ENCODE results near the gene SPATA25. TPM values are rescaled to one million over a fixed set of nuclear protein-coding genes. Genes with fewer than 3 reads are reported as not detected.

SPATA25 gene
- total and polyA plus RNA-seq, 2 donors (not counting 1 experiment from before 2014, with no cell fraction given), result 0.19 to 3.6 TPM

DNA sequence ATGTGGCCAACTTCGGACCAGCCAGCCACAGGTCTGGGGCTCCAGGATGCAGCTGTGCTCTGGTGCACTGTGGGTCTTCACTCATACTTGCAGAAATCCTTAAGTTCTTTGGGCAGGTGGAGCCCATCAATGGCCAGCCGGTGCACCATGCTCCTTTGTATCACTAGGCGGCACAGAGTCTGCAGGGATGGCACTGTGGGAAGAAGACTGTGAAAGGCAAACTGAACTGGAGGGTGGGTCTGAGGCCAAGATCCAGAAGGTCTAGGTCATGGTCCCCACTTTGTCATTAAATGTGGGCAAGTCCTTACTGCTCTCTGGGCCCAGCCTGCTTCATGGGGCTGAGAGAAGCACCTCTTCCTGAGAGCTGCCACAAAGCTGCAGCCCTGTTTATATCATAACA lies 1.3 kb upstream of the SPATA25 start:
- peaks cover 8% of the 10 kb centered on the region for H3K4me1 ChIP-seq (ENCODE audit: control insufficient read depth, extremely low read depth, insufficient read depth, low read length)
- peaks cover 13% of the 10 kb centered on the region for H3K36me3 ChIP-seq (ENCODE audit: control insufficient read depth, insufficient read depth, low read length)
- no peaks in the 10 kb centered on the region for H4K20me1 ChIP-seq (ENCODE audit: control insufficient read depth, extremely low read depth, insufficient read depth, low read length)
- no peak overlapping the region for H2AFZ ChIP-seq (ENCODE audit: low read length)
- H3K27me3 ChIP-seq (ENCODE audit: control insufficient read depth, insufficient read depth, low read length), result no peaks in the 10 kb centered on the region
- no peaks in the 10 kb centered on the region for H3K9me3 ChIP-seq (ENCODE audit: control insufficient read depth, insufficient read depth, low read depth, low read length)
- H3K79me2 ChIP-seq (ENCODE audit: control insufficient read depth, insufficient read depth, low read length), result peaks cover 12% of the 10 kb centered on the region
- TF ChIP-seq, protein P1, sequence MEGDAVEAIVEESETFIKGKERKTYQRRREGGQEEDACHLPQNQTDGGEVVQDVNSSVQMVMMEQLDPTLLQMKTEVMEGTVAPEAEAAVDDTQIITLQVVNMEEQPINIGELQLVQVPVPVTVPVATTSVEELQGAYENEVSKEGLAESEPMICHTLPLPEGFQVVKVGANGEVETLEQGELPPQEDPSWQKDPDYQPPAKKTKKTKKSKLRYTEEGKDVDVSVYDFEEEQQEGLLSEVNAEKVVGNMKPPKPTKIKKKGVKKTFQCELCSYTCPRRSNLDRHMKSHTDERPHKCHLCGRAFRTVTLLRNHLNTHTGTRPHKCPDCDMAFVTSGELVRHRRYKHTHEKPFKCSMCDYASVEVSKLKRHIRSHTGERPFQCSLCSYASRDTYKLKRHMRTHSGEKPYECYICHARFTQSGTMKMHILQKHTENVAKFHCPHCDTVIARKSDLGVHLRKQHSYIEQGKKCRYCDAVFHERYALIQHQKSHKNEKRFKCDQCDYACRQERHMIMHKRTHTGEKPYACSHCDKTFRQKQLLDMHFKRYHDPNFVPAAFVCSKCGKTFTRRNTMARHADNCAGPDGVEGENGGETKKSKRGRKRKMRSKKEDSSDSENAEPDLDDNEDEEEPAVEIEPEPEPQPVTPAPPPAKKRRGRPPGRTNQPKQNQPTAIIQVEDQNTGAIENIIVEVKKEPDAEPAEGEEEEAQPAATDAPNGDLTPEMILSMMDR (conservative IDR thresholded peaks at IDR 0.05 in 1 of 2, IDR thresholded peaks at IDR 0.05 in 1 of 2; ENCODE audit: low read depth in 1 of 2, low read length in 2 of 2), result no peak
- no peak for TF ChIP-seq EZH2 (IDR thresholded peaks at IDR 0.05; ENCODE audit: low read length, missing control alignments)
- DNase-seq (ENCODE audit: low read depth in 2 of 2), result no peak
- no peak overlapping the region for H3K4me2 ChIP-seq (ENCODE audit: extremely low read depth, insufficient read depth, low read length)
- H3K4me3 ChIP-seq (replicated peaks in 1 of 4; ENCODE audit: control extremely low read depth in 1 of 4, insufficient read depth in 1 of 4, low read depth in 3 of 4, low read length in 4 of 4), result no peak overlapping the region
- H3K27ac ChIP-seq (ENCODE audit: insufficient read depth, low read length), result no peak overlapping the region
- no peak overlapping the region for H3K9ac ChIP-seq (ENCODE audit: insufficient read depth, low read length)

DNA sequence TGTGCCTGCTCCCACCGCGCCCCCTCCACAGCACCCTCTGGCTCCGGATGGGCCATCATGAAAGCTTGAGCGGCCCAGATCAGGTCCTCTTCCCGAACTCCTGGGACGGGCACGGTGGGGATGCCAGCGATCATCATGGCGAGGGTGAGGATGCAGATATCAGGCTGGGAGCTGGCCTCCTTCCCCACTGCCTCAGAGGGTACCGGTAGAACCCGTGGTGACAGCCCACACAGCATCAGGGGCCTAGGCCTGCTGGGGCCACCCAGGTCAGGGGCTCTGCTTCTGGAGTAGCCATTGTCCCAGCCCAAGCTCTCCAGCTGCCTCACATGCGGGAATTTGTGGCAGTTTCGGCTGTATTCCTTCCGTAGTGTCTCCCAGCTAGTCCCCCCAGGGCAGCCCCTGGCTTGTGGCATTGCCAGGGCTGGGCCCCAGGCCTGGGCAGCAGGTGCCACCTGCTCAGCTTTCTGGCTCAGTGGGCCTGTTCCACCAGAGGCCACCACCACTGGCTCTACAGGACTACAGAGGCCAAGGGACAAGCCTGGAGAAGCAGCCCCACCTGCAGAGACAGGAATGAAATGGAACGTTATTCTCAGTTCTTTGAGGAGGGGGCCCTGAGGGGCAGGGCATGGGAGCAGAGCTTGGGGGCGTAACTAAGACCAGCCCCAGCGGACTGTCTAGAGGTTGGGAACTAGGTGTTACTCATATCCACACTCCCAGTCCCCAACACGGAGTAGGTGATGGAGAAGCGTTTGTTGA lies 654 bp downstream of the SPATA25 start:
- no peak overlapping the region for H2AFZ ChIP-seq (ENCODE audit: low read length)
- TF ChIP-seq, protein P1 (conservative IDR thresholded peaks at IDR 0.05 in 1 of 2, IDR thresholded peaks at IDR 0.05 in 1 of 2; ENCODE audit: low read depth in 1 of 2, low read length in 2 of 2), result no peak
- no peak for TF ChIP-seq EZH2 (IDR thresholded peaks at IDR 0.05; ENCODE audit: low read length, missing control alignments)
- no peaks in the 10 kb centered on the region for H3K27me3 ChIP-seq (ENCODE audit: control insufficient read depth, insufficient read depth, low read length)
- H3K4me2 ChIP-seq (ENCODE audit: extremely low read depth, insufficient read depth, low read length), result no peak overlapping the region
- no peak overlapping the region for H3K27ac ChIP-seq (ENCODE audit: insufficient read depth, low read length)
- no peaks in the 10 kb centered on the region for H3K9me3 ChIP-seq (ENCODE audit: control insufficient read depth, insufficient read depth, low read depth, low read length)
- H3K36me3 ChIP-seq (ENCODE audit: control insufficient read depth, insufficient read depth, low read length), result peaks cover 12% of the 10 kb centered on the region
- H3K79me2 ChIP-seq (ENCODE audit: control insufficient read depth, insufficient read depth, low read length), result peaks cover 9% of the 10 kb centered on the region
- no peak overlapping the region for H3K4me3 ChIP-seq (replicated peaks in 1 of 4; ENCODE audit: control extremely low read depth in 1 of 4, insufficient read depth in 1 of 4, low read depth in 3 of 4, low read length in 4 of 4)
- no peaks in the 10 kb centered on the region for H3K4me1 ChIP-seq (ENCODE audit: control insufficient read depth, extremely low read depth, insufficient read depth, low read length)
- no peak for DNase-seq (ENCODE audit: low read depth in 2 of 2)
- H3K9ac ChIP-seq (ENCODE audit: insufficient read depth, low read length), result no peak overlapping the region
- no peaks in the 10 kb centered on the region for H4K20me1 ChIP-seq (ENCODE audit: control insufficient read depth, extremely low read depth, insufficient read depth, low read length)

DNA sequence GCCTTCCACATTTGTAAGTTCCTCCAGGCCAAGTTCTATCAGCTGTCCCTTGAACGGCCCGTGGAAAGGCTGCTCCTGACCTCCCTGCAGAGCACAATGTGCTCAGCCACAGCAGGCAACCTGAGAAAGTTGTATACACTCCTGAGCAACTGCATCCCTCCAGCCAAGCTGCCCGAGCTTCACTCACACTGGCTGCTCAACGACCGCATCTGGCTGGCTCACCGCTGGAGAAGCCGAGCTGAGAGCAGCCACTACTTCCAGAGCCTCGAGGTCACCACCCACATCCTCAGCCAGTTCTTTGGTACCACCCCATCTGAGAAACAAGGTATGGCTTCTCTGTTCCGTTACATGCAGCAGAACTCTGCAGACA lies 4.3 kb downstream of the SPATA25 start:
- Histone ChIP-seq H3K36me3 (ENCODE audit: control insufficient read depth, insufficient read depth, low read length) (peaks cover 12% of the 10 kb centered on the region), H3K9me3 (ENCODE audit: control insufficient read depth, insufficient read depth, low read depth, low read length) (no peaks in the 10 kb centered on the region)

More for the DNA sequence above, 4.3 kb downstream of the SPATA25 start:
- no peak overlapping the region for H3K4me3 ChIP-seq (replicated peaks in 1 of 4; ENCODE audit: control extremely low read depth in 1 of 4, insufficient read depth in 1 of 4, low read depth in 3 of 4, low read length in 4 of 4)
- H3K9ac ChIP-seq (ENCODE audit: insufficient read depth, low read length), result no peak overlapping the region
- peaks cover 2% of the 10 kb centered on the region for H3K4me1 ChIP-seq (ENCODE audit: control insufficient read depth, extremely low read depth, insufficient read depth, low read length)
- no peaks in the 10 kb centered on the region for H4K20me1 ChIP-seq (ENCODE audit: control insufficient read depth, extremely low read depth, insufficient read depth, low read length)
- H3K27ac ChIP-seq (ENCODE audit: insufficient read depth, low read length), result no peak overlapping the region
- no peak overlapping the region for H3K4me2 ChIP-seq (ENCODE audit: extremely low read depth, insufficient read depth, low read length)
- H3K27me3 ChIP-seq (ENCODE audit: control insufficient read depth, insufficient read depth, low read length), result no peaks in the 10 kb centered on the region
- H2AFZ ChIP-seq (ENCODE audit: low read length), result no peak overlapping the region
- TF ChIP-seq EZH2 (IDR thresholded peaks at IDR 0.05; ENCODE audit: low read length, missing control alignments), result no peak
- TF ChIP-seq, protein P1 (conservative IDR thresholded peaks at IDR 0.05 in 1 of 2, IDR thresholded peaks at IDR 0.05 in 1 of 2; ENCODE audit: low read depth in 1 of 2, low read length in 2 of 2), result no peak
- no peak for DNase-seq (ENCODE audit: low read depth in 2 of 2)
- peaks cover 11% of the 10 kb centered on the region for H3K79me2 ChIP-seq (ENCODE audit: control insufficient read depth, insufficient read depth, low read length)
